Stimulated activated CD8-positive, alpha-beta memory T cell treated with anti-CD3 and anti-CD28 coated beads, Interleukin-15, amount 100 ng/mL, for 4 hours (primary cell): ENCODE results near the gene CORO2B.

Source experiments
- DNase-seq, 2 donors: peaks; one replicate each; pipeline ENCODE4 v3.0.0-alpha.2; 2020; ENCODE audit warnings: low read depth in 2 of 2

The CORO2B gene

DNA sequence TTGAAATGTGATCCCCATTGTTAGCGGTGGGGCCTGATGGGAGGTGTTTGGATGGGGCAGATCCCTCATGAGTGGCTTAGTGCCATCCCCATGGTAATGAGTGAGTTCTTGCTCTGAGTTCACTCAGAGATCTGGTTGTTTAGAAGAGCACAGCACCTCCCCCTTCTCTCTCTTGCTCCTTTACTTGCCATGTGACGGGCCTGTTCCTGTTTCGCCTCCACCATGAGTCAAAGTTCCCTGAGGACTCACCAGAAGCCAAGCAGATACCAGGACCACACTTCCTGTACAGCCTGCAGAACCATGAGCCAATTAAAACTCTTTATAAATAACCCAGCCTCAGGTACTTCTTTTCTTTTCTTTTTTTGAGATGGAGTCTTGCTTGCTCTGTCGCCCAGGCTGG lies 195.3 kb downstream of the CORO2B start:
- no peak for DNase-seq

DNA sequence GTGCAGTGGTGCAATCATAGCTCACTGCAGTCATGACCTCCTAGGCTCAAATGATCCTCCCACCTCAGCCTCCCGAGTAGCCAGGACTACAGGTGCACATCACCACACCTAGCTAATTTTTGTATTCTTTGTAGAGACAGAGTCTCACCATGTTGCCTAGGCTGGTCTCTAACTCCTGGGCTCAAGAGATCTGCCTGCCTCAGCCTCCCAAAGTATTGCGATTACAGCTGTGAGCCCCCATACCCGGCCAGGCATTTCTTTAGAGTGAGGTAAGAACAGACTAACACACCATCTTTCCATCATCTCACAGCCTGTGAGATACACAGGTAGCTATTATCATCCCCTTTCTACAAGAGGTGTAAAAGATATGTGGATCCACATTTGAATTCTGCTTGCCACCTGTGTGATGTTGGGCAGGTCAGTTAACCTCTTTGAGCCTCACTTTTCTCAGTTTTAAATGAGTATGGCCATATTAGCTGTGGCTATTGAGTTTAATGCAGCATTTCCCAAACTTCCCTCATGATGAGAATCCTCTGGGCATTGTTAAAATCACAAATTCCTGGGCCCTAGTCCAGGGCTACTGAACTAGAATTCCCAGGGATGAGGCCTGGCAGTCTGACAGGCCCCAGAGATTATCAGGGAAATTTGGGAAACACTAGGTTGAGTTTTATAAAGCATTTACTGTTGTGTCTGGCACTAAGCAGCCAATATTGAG lies 195.9 kb downstream of the CORO2B start:
- no peak for DNase-seq

DNA sequence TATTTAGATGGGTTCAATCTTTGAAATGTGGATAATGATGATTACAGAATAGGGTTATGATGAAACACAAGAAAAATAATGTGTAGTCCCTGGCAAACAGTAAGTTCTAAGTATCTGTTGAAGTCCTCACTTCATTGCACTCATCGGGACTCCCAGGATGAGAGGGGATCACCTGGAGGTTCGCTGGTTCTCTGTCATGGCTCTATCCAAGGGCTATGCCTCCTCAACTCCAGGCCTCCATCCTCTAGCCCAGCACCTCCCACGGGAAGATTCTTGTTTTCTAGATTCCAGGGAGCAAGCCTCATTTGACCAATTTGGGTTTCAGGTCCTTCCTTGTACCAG lies 196.4 kb downstream of the CORO2B start:
- no peak for DNase-seq

DNA sequence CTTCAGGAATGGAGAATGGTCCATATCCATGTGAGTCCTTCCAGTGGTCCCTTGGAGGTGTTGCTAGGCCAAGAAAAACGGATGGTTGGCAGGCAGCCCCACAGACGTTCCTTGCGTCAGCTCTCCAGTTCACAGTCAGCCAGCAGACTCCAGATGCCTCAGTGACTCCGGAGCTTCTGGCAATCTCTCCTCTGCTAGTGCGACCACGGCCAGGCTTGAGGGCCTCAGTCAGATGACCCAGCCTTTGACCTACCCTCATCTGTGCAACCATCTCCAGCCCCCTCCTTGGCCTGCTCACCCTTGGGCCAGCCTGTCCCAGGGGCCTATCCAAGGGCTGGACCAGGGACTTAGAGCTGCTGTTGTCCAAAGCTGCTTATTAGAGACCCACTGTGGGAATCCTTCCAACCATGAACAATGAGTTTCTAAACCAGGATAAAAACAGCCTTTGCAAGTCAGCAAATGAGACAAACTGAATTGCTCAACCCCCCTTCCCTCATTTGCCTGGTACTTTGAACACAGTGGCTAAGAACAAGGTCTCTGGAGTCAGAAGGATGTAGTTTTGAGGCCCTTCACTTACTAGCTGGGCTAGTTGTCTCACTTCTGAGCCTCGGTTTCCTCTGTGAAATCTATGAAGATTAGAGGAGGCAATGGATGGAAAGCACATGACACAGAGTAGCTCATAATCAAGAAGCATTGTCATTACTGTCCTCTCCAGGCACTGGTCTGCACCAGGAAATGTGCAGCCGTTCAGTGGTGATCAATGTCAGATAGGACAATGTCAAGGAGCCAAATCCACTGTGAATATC lies 197.1 kb downstream of the CORO2B start:
- DNase-seq: no peak

DNA sequence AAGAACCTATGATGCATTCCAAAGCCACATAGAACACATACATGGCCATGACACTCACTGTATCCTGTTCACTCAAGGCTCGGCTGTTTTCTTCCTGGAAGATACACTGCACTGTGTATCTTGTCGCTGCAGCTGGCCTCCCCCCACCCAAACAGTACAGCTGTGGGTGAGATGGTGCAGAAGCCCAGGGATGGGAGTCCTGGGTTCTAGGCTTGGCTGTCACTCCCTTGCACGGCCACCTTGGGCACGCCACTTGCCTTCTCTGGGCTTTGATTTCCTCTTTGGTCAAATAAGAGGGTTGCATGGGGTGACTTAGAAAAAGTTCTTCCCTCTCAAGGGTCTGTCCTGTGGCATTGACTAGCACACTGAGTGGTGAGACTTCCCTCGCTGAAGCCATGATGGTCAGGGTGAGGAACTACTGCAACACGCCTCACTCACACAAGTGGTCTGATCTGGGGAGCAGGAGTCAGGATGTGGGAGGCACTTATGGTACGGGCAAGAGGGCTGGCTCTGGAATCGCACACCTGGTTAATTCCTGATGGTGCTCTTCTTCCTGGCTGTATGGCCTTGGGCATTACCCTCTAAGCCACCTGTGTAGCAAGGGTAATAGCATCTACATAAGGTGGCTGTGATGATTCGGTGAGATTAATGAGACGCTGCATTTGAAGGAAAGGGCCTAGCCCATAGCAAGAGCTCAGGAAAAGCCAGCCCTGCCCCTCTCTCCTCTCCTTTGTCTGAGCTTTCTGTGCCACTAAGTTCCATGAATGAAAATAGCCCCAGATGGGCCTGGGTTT lies 197.9 kb downstream of the CORO2B start:
- no peak for DNase-seq
